NB4 (cell line): ENCODE measurements around the gene MFF.

Experiments
- DNase-seq: peaks from one replicate; pipeline ENCODE4 v3.0.0; 2010; ENCODE audit warnings: low read depth
- H3K4me3 ChIP-seq: one replicate; pipeline ENCODE4 v1.5.1; 2011; ENCODE audit warnings: mild to moderate bottlenecking, low read depth, low read length, moderate library complexity
- CTCF ChIP-seq: IDR thresholded peaks from one replicate; pipeline ENCODE4 v1.5.1; 2012; ENCODE audit warnings: low read depth, low read length
- MYC ChIP-seq: IDR thresholded peaks from 2 replicates; pipeline ENCODE4 v1.6.1; 2011; ENCODE audit warnings: low read depth, low read length
- POLR2A ChIP-seq: IDR thresholded peaks from 2 replicates; pipeline ENCODE4 v1.6.1; 2011; ENCODE audit warnings: mild to moderate bottlenecking; ENCODE audit not compliant: insufficient read length; ENCODE audit errors: extremely low read depth
- TF ChIP-seq, protein P1 (sequence below): IDR thresholded peaks from 2 replicates; pipeline ENCODE4 v1.6.1; 2011; ENCODE audit warnings: low read depth, low read length

The MFF gene

GRCh38 chr2:227339098-227339599 lies 14.1 kb downstream of the MFF start:
- no peak for DNase-seq
- no peak overlapping the region for H3K4me3 ChIP-seq
- TF ChIP-seq CTCF (no peak), MYC (no peak), POLR2A (no peak)
- TF ChIP-seq, protein P1, sequence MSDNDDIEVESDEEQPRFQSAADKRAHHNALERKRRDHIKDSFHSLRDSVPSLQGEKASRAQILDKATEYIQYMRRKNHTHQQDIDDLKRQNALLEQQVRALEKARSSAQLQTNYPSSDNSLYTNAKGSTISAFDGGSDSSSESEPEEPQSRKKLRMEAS = no peak

DNA sequence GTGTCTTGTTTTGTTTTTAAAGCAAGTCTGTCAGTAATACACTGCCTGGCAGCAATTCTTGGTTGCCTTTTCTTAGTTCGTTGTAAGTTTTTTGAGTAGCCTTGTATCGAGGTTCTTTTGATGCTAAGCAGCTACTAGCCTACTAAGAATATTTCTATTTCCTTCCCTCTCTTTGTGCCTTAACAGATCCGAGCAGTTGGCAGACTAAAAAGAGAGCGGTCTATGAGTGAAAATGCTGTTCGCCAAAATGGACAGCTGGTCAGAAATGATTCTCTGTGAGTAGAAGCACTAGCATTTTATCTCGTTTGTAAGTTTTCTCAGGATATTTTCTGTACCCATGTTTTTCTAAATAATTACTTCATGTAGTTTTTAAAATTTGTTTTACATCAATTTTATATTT lies 15.1 kb downstream of the MFF start:
- H3K4me3 ChIP-seq = no peak overlapping the region
- DNase-seq = no peak
- TF ChIP-seq, protein P1 = no peak
- TF ChIP-seq POLR2A (no peak), MYC (no peak), CTCF (no peak)

- no peak for DNase-seq
- no peak overlapping the region for H3K4me3 ChIP-seq
- TF ChIP-seq CTCF (no peak), MYC (no peak), POLR2A (no peak)
- TF ChIP-seq, protein P1 = no peak
Observed at GRCh38 chr2:227341553-227341952, 16.5 kb downstream of the MFF start.

DNA sequence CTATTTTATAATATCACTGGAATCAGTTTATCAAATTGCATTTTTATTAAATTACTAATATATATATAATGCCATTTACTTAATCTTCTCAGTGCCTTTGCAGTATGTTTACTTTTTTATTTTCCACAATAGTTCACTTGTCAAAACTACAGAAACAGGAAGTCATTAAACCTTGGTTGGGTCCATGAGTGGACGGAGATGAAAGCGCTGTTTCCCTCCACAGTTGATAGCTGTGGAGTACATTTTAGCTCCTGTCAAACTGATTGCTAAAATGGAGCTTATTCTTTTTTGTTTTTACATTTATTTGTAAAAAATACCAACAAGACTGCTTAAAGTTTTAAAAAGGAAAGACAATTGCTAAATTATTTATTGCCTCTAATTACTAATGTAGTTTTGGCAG lies 19.2 kb downstream of the MFF start:
- no peak overlapping the region for H3K4me3 ChIP-seq
- peak; percentile 22 for DNase-seq
- TF ChIP-seq, protein P1 = no peak
- TF ChIP-seq POLR2A (no peak), MYC (no peak), CTCF (no peak)

DNA sequence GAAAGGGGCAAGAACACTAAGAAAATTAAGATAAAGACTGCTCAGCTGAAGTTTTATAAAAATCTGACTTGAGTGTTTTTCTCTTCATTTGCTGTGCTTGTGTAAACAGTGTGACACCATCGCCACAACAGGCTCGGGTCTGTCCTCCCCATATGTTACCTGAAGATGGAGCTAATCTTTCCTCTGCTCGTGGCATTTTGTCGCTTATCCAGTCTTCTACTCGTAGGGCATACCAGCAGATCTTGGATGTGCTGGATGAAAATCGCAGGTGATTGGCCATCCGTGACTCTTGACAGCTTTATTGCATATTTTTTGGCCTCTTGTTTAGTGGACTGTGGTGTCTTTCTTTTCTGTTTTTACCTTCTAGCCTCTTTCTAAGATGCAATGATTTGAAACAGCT lies 22.1 kb downstream of the MFF start:
- TF ChIP-seq MYC = no peak
- TF ChIP-seq, protein P1 = no peak
- TF ChIP-seq CTCF = no peak
- TF ChIP-seq POLR2A = no peak
- H3K4me3 ChIP-seq = no peak overlapping the region
- DNase-seq = no peak

- TF ChIP-seq, protein P1 = no peak
- TF ChIP-seq POLR2A (no peak), MYC (no peak), CTCF (no peak)
- H3K4me3 ChIP-seq = no peak overlapping the region
- no peak for DNase-seq
Observed at GRCh38 chr2:227348324-227348723, 23.3 kb downstream of the MFF start.
